ENCODE data around the gene TERT. TPM values are rescaled to one million over a fixed set of nuclear protein-coding genes. Genes with fewer than 3 reads are reported as not detected.

Gene TERT
- total RNA-seq, 1 donor from 2014 or later: 0.28 TPM

- DNase-seq (ENCODE audit: low spot score): no peak
- Mint-ChIP-seq H3K36me3 (ENCODE audit: low read depth, unreplicated experiment) (no peaks in the 10 kb centered on the region), H3K4me3 (ENCODE audit: unreplicated experiment) (no peak overlapping the region), H3K27ac (ENCODE audit: unreplicated experiment) (no peak overlapping the region), H3K27me3 (ENCODE audit: unreplicated experiment) (peaks cover 3% of the 10 kb centered on the region), H3K4me1 (ENCODE audit: unreplicated experiment) (no peaks in the 10 kb centered on the region), H3K9me3 (ENCODE audit: unreplicated experiment) (no peaks in the 10 kb centered on the region)
- no peak for TF ChIP-seq CTCF (IDR thresholded peaks at IDR 0.05; ENCODE audit: unreplicated experiment)
Measured at GRCh38 chr5:1253456-1254105, 41.3 kb downstream of the TERT start.

DNA sequence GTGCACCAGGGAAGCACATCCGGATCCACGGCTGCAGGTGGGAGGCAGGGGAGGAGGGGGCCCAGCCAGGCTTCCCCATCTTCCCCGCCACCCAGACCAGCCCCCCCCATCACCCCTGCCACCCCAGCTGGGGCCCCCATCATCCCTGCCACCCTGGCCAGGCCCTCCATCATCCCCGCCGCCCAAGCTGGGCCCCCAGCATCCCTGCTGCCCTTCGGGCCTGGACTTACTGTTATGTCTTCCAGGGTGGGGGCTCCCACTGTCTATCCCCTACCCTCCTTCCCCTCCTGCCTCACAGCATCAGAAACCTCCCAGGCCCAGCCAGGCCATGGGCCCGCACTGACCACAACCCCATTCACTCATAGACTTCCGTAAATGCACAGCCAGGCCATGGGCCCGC lies 42.2 kb downstream of the TERT start:
- no peaks in the 10 kb centered on the region for H3K9me3 Mint-ChIP-seq (ENCODE audit: unreplicated experiment)
- H3K27ac Mint-ChIP-seq (ENCODE audit: unreplicated experiment): no peak overlapping the region
- peaks cover 2% of the 10 kb centered on the region for H3K27me3 Mint-ChIP-seq (ENCODE audit: unreplicated experiment)
- TF ChIP-seq CTCF (IDR thresholded peaks at IDR 0.05; ENCODE audit: unreplicated experiment): no peak
- H3K36me3 Mint-ChIP-seq (ENCODE audit: low read depth, unreplicated experiment): no peaks in the 10 kb centered on the region
- peak overlapping the region; percentile 23 for H3K4me3 Mint-ChIP-seq (ENCODE audit: unreplicated experiment)
- H3K4me1 Mint-ChIP-seq (ENCODE audit: unreplicated experiment): no peaks in the 10 kb centered on the region
- DNase-seq (ENCODE audit: low spot score): no peak

DNA sequence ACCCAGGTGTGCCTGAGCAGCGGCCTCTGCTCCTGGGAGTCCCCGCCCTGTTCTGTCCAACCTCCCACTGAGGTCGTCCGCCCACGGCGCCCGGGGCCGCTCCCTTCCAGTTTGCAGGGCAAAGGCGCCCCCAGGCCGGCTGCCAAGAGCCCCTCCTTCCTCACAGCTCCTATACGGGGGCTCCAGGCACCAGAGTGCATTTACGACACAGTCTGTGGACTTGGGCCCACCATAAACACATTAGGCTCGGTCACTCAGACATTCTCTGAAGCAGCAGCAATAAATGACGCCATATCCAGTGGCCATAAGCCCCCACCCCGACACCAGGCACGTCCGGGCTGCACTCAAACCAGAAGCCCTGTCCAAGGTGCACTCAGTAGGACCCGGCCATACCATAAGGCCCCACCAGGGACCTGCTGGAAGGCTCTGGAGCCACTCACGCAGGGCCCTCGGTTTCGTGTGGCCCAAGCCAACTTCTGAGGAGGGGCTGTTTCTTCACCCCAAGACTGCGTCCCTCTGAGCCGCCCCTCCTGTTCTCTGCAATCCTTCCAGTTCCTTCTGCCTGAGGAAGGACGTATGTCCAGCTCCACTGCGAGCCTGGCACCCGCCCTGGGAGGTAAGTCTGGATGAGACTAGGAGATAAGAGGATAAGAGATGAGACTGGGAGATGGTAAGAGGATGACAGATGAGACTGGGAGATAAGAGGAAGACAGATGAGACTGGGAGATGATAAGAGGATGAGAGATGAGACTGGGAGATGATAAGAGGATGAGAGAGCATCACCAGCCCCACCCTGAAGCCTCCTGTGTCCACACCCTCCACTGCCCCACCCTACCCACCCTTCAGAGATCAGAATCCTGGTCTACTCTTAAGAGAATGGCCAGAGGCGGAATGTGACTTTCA lies 42.9 kb downstream of the TERT start:
- DNase-seq (ENCODE audit: low spot score): no peak
- Mint-ChIP-seq H3K27me3 (ENCODE audit: unreplicated experiment) (peaks cover 2% of the 10 kb centered on the region), H3K4me1 (ENCODE audit: unreplicated experiment) (no peaks in the 10 kb centered on the region), H3K36me3 (ENCODE audit: low read depth, unreplicated experiment) (no peaks in the 10 kb centered on the region), H3K27ac (ENCODE audit: unreplicated experiment) (no peak overlapping the region), H3K4me3 (ENCODE audit: unreplicated experiment) (no peak overlapping the region), H3K9me3 (ENCODE audit: unreplicated experiment) (no peaks in the 10 kb centered on the region)
- TF ChIP-seq CTCF (IDR thresholded peaks at IDR 0.05; ENCODE audit: unreplicated experiment): no peak

DNA sequence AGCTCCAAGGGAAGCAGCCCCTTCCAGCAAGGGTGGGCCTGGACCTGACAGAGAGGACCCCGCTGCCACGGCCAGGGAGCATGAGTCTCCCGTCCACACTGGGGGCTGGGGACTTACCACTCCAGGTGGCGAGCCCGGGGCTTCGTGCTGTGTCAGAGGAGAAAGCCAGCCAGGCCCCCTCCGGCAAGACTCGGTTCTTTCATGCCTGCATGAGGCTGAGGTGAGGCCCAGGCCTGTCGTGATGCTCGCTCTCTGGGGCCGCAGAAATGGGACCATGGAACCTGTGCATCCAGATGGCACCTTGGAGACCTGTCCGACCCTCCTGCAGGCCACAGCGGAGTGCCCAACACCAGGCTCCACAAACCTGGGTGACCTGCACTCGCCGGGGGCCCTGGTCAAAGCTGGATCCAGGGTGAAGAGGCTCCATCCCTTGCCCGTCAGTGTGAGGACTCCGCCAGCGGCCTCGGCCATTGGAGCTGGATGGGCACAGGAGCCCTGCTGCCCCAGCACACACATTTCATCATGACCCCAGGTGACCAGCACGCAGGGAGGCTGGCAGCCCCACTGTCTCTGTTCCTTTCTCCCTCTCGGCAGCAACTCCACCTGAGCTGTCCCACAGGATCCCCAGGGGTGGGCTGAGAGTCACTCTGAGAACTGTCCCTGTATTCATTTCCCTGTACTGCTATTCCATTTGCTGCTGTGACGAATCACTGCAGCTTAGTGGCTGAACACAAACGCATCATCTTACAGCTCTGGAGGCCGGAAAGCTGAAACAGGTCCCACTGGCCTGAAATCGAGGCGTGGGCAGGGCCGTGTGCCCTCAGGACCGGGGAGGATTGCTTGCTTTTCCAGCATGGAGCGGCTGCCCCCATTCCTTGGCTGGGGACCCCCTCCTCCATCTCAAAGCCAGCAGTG lies 45.2 kb downstream of the TERT start:
- no peak for TF ChIP-seq CTCF (IDR thresholded peaks at IDR 0.05; ENCODE audit: unreplicated experiment)
- Mint-ChIP-seq H3K27me3 (ENCODE audit: unreplicated experiment) (peaks cover 5% of the 10 kb centered on the region), H3K27ac (ENCODE audit: unreplicated experiment) (no peak overlapping the region), H3K4me1 (ENCODE audit: unreplicated experiment) (no peaks in the 10 kb centered on the region), H3K4me3 (ENCODE audit: unreplicated experiment) (no peak overlapping the region), H3K9me3 (ENCODE audit: unreplicated experiment) (no peaks in the 10 kb centered on the region), H3K36me3 (ENCODE audit: low read depth, unreplicated experiment) (no peaks in the 10 kb centered on the region)
- no peak for DNase-seq (ENCODE audit: low spot score)

Data from endothelial cell (in vitro differentiated cells).